Stimulated activated memory B cell treated with anti-CD40 and anti-IgM and Interleukin-4, amounts not matched to agents 10 μg/mL and 1 μg/mL and 100 μg/mL, for 72 hours (primary cell): ENCODE data around the gene SLC16A10.
"Not testable (repeated sequence)": the region's sequence is repeated elsewhere in the genome, so short reads cannot be mapped to it uniquely, and the experiment has no call there.

Source experiments
- ATAC-seq: fragments of 150-1000 bp; cut with Tn5 transposase; 2 replicates; pipeline ENCODE4 v1.10.0; 2021
- H3K27ac Mint-ChIP-seq: one replicate; pipeline ENCODE4 v1.8.0; 2022; ENCODE audit warnings: mild to moderate bottlenecking, mixed read lengths
- H3K27me3 Mint-ChIP-seq: one replicate; pipeline ENCODE4 v1.8.0; 2022; ENCODE audit warnings: mixed read lengths
- H3K36me3 Mint-ChIP-seq: one replicate; pipeline ENCODE4 v1.8.0; 2022; ENCODE audit warnings: mixed read lengths
- H3K4me1 Mint-ChIP-seq: one replicate; pipeline ENCODE4 v1.8.0; 2022; ENCODE audit warnings: mixed read lengths
- H3K4me3 Mint-ChIP-seq: one replicate; pipeline ENCODE4 v1.8.0; 2022; ENCODE audit warnings: mild to moderate bottlenecking, moderate library complexity, mixed read lengths
- H3K9me3 Mint-ChIP-seq: one replicate; pipeline ENCODE4 v1.8.0; 2022; ENCODE audit warnings: mixed read lengths

The SLC16A10 gene

DNA sequence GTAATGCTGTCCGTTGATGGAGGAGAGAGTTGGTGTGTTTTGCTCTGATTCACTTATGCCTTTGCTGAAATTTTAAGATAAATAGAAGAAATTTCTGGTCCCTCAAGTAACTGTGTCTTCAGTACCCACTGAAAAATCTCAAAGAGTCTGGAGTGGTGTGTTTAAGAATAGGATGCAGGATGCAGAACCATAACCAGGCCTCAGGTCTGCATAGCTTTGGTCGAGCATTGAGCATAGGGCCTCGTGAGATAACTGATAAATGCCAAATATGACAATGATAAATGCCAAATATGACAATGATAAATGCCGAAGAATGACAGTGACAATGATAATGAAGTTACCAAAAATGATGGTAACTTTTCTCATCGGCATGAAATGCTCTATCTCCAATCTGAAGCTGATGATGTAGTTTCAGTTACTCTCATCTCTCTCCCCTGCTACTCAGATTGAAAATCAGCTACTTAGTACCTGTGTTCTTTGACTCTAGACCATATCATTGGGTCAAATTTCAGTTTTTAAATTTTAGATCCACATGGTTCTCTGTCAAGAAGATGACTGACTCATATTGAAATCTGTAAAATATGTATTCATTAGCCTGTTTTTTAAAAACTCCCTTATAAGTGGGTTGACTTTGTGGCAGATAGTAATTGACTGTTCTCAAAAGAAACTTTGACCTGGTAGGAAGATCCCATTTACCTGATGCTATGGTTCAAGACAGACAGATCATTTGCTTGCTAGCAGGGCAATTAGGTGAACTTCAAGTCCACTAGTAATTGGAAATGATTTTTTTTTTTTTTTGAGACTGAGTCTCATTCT is 96.6 kb downstream of the SLC16A10 start:
- no peaks in the 10 kb centered on the region for H3K9me3 Mint-ChIP-seq
- no peak overlapping the region for H3K27ac Mint-ChIP-seq
- H3K36me3 Mint-ChIP-seq: no peaks in the 10 kb centered on the region
- ATAC-seq: no peak
- H3K4me1 Mint-ChIP-seq: no peaks in the 10 kb centered on the region
- no peak overlapping the region for H3K4me3 Mint-ChIP-seq
- H3K27me3 Mint-ChIP-seq: peaks cover 8% of the 10 kb centered on the region

DNA sequence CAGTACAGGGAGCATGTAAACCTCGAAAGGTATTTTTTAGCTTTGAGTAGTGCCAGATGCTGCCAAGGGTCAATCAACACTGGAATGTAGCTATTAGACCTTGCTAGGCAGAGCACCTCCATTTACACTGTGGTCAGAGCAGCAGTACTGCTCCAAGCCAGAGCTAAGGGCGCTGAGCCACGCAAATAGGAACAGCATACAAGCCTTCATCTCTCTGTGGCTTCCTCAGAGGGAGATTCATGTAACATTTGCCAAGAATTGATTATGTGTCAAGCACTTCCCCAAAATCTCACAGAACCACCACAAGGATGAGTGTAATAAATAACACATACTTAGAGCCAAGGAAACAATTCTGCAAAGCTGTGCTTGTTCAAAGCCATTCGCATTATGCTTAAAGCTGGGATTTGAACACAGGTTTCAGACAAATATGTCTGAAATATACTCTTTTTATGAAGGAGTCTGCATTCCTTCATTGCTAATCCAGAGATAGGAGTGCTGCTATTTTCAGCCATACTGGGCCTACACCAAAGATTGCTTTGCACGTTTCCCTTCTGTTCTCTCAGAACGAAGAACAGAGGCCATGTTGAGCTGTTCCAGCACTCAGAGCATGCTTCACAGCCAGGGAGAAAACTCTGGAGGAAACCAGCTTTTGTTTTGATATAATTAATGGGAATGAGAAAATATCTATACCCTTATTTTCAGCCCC is 97.7 kb downstream of the SLC16A10 start:
- H3K36me3 Mint-ChIP-seq: no peaks in the 10 kb centered on the region
- H3K27ac Mint-ChIP-seq: no peak overlapping the region
- peaks cover under 1% of the 10 kb centered on the region for H3K27me3 Mint-ChIP-seq
- no peak overlapping the region for H3K4me3 Mint-ChIP-seq
- no peaks in the 10 kb centered on the region for H3K4me1 Mint-ChIP-seq
- no peaks in the 10 kb centered on the region for H3K9me3 Mint-ChIP-seq
- ATAC-seq: no peak

DNA sequence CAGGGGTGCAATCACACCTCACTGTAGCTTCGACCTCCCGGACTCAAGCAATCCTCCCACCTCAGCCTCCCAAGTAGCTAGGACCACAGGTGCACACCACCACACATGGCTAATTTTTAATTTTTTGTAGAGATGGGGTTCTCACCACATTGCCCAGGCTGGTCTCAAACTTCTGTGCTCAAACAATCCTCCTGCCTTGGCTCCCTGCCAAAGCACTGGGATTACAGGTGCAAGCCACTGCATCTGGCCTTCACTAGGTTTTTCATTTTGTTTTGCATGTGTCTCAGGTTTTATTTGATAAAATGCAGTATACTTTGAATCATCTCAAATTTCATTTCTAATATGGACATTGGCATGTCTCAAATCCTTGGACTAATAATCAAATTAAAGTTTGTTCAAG is 98.7 kb downstream of the SLC16A10 start:
- H3K9me3 Mint-ChIP-seq: peaks cover 1% of the 10 kb centered on the region
- no peak for ATAC-seq
- no peak overlapping the region for H3K4me3 Mint-ChIP-seq
- H3K27me3 Mint-ChIP-seq: no peaks in the 10 kb centered on the region
- no peaks in the 10 kb centered on the region for H3K4me1 Mint-ChIP-seq
- peaks cover 2% of the 10 kb centered on the region for H3K36me3 Mint-ChIP-seq
- H3K27ac Mint-ChIP-seq: no peak overlapping the region

- H3K36me3 Mint-ChIP-seq: peaks cover 5% of the 10 kb centered on the region
These were observed 100.6 kb downstream of the SLC16A10 start for GRCh38 chr6:111187874-111188273.

DNA sequence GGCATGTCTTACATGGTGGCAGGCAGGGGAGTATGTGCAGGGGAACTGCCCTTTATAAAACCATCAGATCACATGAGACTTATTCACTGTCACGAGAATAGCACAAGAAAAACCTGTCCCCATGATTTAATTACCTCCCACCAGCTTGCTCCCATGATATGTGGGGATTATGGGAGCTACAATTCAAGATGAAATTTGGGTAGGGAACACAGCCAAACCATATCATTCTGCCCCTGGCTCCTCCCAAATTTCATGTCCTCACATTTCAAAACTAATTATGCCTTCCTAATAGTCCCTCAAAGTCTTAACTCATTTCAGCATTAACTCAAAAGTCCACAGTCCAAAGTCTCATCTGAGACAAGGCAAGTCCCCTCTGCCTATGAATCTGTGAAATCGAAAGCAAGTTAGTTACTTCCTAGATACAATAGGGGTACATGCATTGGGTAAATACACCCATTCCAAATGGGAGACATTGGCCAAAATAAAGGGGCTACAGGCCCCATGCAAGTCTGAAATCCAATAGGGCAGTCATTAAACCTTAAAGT is 102.4 kb downstream of the SLC16A10 start:
- H3K36me3 Mint-ChIP-seq, H3K27me3 Mint-ChIP-seq, ATAC-seq, H3K27ac Mint-ChIP-seq, H3K4me3 Mint-ChIP-seq, H3K4me1 Mint-ChIP-seq, H3K9me3 Mint-ChIP-seq: not testable (repeated sequence)

More at GRCh38 chr6:111187874-111188273, 100.6 kb downstream of the SLC16A10 start:
- Mint-ChIP-seq H3K9me3 (peaks cover 3% of the 10 kb centered on the region), H3K4me1 (no peaks in the 10 kb centered on the region), H3K27me3 (no peaks in the 10 kb centered on the region), H3K4me3 (no peak overlapping the region), H3K27ac (no peak overlapping the region)
- ATAC-seq: no peak

- no peaks in the 10 kb centered on the region for H3K4me1 Mint-ChIP-seq
- H3K36me3 Mint-ChIP-seq: peaks cover 5% of the 10 kb centered on the region
These were observed 103.3 kb downstream of the SLC16A10 start for GRCh38 chr6:111190637-111191036.

DNA sequence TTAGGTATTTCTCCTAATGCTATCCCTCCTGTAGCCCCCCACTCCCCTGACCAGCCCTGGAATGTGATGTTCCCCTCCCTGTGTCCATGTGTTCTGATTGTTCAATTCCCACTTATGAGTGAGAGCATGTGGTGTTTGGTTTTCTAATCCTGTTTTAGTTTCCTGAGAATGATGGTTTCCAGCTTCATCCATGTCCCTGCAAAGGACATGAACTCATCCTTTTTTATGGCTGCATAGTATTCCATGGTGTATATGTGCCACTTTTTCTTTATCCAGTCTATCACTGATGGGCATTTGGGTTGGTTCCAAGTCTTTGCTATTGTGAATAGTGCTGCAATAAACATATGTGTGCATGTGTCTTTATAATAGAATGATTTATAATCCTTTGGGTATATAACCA is 103.8 kb downstream of the SLC16A10 start:
- H3K4me1 Mint-ChIP-seq, H3K36me3 Mint-ChIP-seq, H3K27ac Mint-ChIP-seq, H3K27me3 Mint-ChIP-seq, H3K4me3 Mint-ChIP-seq, ATAC-seq, H3K9me3 Mint-ChIP-seq: not testable (repeated sequence)

More at GRCh38 chr6:111190637-111191036, 103.3 kb downstream of the SLC16A10 start:
- H3K9me3 Mint-ChIP-seq: peaks cover 3% of the 10 kb centered on the region
- H3K27me3 Mint-ChIP-seq: no peaks in the 10 kb centered on the region
- no peak overlapping the region for H3K27ac Mint-ChIP-seq
- ATAC-seq: no peak
- H3K4me3 Mint-ChIP-seq: no peak overlapping the region

DNA sequence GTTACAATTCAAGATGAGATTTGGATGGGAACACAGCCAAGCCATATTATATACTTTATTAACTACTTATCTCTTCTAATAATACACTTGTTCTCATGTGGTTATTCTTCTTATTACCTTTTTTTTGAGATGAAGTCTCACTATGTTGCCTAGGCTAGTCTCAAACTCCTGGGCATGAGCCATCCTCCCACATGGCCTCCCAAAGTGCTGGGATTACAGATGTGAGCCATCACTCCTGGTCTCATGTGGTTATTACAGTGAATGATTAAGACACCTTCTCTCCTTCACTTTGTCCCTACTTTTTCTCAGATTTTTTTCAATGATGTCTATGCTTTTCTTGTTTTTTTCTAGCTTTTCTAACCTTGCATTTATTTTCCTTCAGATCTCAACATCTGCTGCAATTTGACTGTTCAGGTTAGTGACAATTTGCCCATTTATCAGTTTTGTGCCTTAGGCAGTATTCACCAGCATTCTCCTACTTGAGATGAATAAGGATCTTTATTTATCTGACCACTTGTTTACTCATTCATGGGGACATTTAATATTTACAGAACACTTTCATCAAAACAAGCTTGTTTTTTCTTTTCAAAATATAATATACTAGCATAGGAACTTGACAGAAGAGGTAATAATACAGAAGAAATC is 105.7 kb downstream of the SLC16A10 start:
- Mint-ChIP-seq H3K9me3 (peaks cover 3% of the 10 kb centered on the region), H3K36me3 (peaks cover 5% of the 10 kb centered on the region)

GRCh38 chr6:111195656-111196055 is 108.4 kb downstream of the SLC16A10 start:
- peaks cover 3% of the 10 kb centered on the region for H3K9me3 Mint-ChIP-seq
- no peak for ATAC-seq
- no peak overlapping the region for H3K27ac Mint-ChIP-seq
- peaks cover 5% of the 10 kb centered on the region for H3K36me3 Mint-ChIP-seq
- H3K4me1 Mint-ChIP-seq: peaks cover 8% of the 10 kb centered on the region
- H3K27me3 Mint-ChIP-seq: no peaks in the 10 kb centered on the region
- no peak overlapping the region for H3K4me3 Mint-ChIP-seq

More for the DNA sequence above, 105.7 kb downstream of the SLC16A10 start:
- Mint-ChIP-seq H3K27me3 (no peaks in the 10 kb centered on the region), H3K4me1 (no peaks in the 10 kb centered on the region), H3K27ac (no peak overlapping the region), H3K4me3 (no peak overlapping the region)
- no peak for ATAC-seq

DNA sequence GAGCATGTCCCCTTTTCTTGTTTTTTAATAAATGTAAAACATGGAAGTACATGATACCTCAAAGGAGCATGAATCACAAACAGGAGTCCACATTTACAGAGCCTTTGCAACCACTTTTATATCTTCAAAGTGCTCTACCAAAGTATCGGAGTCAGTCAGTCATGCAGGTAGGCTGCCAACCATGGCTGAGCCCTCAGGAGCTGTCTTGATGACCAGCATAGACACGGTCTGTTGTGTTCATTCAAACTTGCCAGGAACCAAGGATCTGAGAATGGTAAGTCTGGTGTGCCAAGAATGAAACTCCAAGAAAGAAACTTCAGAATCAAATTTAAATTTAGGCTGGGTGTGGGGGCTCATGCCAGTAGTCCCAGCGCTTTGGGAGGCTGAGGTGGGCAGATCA is 111.5 kb downstream of the SLC16A10 start:
- Mint-ChIP-seq H3K9me3 (no peaks in the 10 kb centered on the region), H3K27ac (no peak overlapping the region), H3K27me3 (no peaks in the 10 kb centered on the region), H3K36me3 (no peaks in the 10 kb centered on the region), H3K4me1 (peaks cover 8% of the 10 kb centered on the region), H3K4me3 (no peak overlapping the region)
- ATAC-seq: no peak

DNA sequence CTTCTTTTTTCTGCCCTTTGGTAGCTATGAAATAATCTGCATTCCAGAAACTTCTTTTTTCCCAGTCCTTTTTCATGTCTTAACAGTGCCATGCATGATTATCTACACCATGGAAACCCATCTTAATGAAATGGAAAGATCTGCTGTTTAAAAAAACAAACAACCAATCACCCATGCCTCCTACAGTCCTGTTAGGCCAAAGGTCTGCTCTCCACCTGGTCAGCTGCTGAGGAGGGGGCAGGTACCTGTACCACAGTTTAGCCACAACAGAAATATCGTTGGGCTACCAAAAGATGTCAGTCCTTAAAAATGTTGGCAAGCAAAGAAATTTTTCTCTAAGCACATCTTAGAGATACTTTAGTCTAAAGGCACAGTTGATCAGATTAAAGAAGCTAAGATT is 112.6 kb downstream of the SLC16A10 start:
- H3K4me3 Mint-ChIP-seq: no peak overlapping the region
- H3K27me3 Mint-ChIP-seq: no peaks in the 10 kb centered on the region

DNA sequence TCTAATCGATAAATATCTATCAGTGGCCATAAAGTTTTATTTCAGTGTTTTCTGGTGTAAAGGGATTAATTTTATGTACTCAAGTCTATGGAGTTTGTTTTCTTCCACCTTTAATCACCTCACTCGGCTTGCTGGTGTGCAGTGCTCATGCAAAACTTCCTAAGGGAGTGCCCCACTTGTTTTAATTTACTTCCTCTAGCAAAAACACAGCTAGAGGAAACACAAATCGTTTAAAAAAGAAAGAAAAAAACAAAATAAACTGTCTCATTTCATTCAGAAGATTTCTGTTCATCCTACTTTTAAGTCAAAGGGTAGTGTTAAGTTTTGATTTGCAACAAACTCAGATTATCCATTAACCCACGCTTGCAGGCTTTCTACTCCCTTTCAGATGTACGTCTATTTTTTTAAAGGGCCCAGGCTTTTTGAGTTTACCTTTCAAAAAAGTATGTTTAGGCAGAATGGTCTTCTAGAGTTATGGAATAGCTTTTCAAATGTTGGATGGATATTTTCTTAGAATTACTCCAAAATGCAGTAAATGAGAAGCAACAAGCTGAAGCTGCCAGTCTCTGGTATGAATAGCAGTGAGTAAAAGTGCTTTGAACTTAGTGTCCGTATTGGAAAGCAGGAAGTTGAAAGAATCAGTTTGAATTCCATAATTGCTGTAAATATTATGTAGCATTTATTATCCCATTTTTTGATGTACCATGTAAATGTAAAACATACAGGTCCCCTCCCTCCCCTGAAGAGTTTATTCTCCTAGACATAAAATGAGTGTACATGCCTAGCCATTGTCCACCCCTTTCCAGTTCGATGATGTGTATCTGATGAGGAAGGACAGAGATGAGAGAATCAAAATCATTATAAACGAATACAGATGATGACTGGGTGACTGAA is 113.3 kb downstream of the SLC16A10 start:
- H3K36me3 Mint-ChIP-seq: no peaks in the 10 kb centered on the region
- ATAC-seq: no peak
- no peaks in the 10 kb centered on the region for H3K9me3 Mint-ChIP-seq
- peaks cover 8% of the 10 kb centered on the region for H3K4me1 Mint-ChIP-seq
- H3K27me3 Mint-ChIP-seq: no peaks in the 10 kb centered on the region
- H3K27ac Mint-ChIP-seq: no peak overlapping the region
- H3K4me3 Mint-ChIP-seq: no peak overlapping the region

More for the DNA sequence above, 112.6 kb downstream of the SLC16A10 start:
- peaks cover 8% of the 10 kb centered on the region for H3K4me1 Mint-ChIP-seq
- ATAC-seq: no peak
- H3K36me3 Mint-ChIP-seq: no peaks in the 10 kb centered on the region
- H3K27ac Mint-ChIP-seq: no peak overlapping the region
- no peaks in the 10 kb centered on the region for H3K9me3 Mint-ChIP-seq

DNA sequence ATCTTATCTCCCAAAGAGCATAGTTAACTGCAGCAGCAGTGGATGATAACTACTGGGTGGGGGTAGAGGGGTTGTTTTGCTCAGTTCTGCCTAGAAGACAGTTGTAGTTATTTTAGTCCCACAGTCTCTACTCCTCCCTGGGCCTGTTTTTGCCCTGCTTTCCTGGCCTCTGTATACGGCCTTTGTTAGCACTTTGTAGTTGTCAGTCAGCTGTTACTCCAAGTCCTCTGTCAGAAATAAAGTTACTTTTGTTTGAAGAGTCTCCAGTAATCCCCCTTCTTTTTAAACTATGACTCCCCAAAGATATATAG is 113.9 kb downstream of the SLC16A10 start:
- H3K27ac Mint-ChIP-seq: no peak overlapping the region
- no peaks in the 10 kb centered on the region for H3K27me3 Mint-ChIP-seq
- no peak for ATAC-seq
- H3K9me3 Mint-ChIP-seq: no peaks in the 10 kb centered on the region
- H3K4me3 Mint-ChIP-seq: no peak overlapping the region
- no peaks in the 10 kb centered on the region for H3K36me3 Mint-ChIP-seq
- H3K4me1 Mint-ChIP-seq: peaks cover 8% of the 10 kb centered on the region

- H3K4me1 Mint-ChIP-seq: peaks cover 8% of the 10 kb centered on the region
- H3K36me3 Mint-ChIP-seq: no peaks in the 10 kb centered on the region
- H3K9me3 Mint-ChIP-seq: no peaks in the 10 kb centered on the region
- no peaks in the 10 kb centered on the region for H3K27me3 Mint-ChIP-seq
- ATAC-seq: no peak
- no peak overlapping the region for H3K4me3 Mint-ChIP-seq
- H3K27ac Mint-ChIP-seq: no peak overlapping the region
These were observed 114.5 kb downstream of the SLC16A10 start for GRCh38 chr6:111201764-111202163.

- H3K9me3 Mint-ChIP-seq, ATAC-seq, H3K27me3 Mint-ChIP-seq: not testable (repeated sequence)
These were observed 116.2 kb downstream of the SLC16A10 start for GRCh38 chr6:111203539-111203938.

More at GRCh38 chr6:111203539-111203938, 116.2 kb downstream of the SLC16A10 start:
- H3K4me1 Mint-ChIP-seq, H3K27ac Mint-ChIP-seq, H3K4me3 Mint-ChIP-seq, H3K36me3 Mint-ChIP-seq: not testable (repeated sequence)
